HG03066 (cell line): ENCODE data around the gene SBNO2.

Experiments used
- ATAC-seq: cut with Tn5 transposase; IDR thresholded peaks from one replicate; pipeline ENCODE4 v1.9.1; 2021; ENCODE audit warnings: low read depth; ENCODE audit not compliant: unreplicated experiment

Gene SBNO2

DNA sequence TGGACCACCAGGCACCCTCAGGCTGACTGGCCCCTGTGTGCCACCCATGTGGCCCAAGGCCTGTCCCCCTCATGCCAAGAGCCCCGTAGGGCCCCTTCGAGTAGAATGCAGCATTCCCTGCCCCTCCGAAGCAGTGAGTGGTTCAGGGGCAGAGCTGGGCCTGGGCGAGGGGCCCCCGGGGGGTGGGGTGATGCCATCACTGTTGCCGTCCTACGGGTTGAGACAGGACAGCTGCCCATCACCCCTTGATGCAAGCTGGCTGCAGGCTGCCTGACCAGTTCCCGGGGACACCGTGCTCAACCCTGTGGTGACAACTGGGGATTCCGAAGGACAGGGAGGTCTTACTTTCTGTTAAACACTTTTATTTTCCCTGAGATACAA is 4.7 kb downstream of the SBNO2 start:
- ATAC-seq, result no peak

DNA sequence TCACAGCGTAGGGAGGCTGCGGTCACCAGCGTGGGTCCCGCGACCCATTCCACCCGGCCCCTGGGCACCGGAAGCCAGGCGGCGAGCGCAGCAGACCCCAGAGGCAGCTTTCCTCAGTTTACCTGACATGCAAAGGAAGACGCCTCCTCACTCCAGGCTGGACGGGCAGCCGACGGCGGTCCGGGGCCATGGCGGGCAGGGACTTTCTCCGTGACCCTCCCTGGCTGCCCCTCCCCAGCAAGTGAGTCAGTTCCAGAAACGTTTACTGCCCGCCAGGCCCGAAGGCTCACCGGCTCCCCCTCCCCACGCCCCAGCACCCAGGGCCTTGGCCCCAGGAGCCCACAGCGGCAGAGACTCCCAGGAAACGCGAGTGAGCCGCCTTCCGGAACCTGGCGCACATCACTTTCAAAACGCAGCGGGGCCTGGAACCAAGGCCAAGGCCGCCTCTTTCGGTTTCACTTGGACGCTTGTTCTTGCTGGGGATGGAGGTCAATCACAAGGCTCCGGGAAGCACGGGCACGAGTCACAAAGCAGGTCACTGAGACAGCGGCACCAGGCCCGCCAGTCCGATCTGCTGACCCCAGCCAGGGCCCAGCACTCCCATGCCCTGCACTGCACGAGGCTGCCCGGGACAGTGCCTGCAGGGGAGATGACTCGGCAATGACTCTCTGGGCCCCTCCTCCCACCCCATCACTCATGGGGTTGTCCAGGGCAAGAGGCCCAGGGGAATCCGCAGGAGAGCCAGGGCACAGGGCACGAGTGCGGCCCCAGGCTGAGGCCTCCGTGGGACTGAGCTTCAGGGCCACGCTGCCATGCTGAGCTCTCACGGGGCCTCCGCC is 5.3 kb downstream of the SBNO2 start:
- ATAC-seq, result no peak

DNA sequence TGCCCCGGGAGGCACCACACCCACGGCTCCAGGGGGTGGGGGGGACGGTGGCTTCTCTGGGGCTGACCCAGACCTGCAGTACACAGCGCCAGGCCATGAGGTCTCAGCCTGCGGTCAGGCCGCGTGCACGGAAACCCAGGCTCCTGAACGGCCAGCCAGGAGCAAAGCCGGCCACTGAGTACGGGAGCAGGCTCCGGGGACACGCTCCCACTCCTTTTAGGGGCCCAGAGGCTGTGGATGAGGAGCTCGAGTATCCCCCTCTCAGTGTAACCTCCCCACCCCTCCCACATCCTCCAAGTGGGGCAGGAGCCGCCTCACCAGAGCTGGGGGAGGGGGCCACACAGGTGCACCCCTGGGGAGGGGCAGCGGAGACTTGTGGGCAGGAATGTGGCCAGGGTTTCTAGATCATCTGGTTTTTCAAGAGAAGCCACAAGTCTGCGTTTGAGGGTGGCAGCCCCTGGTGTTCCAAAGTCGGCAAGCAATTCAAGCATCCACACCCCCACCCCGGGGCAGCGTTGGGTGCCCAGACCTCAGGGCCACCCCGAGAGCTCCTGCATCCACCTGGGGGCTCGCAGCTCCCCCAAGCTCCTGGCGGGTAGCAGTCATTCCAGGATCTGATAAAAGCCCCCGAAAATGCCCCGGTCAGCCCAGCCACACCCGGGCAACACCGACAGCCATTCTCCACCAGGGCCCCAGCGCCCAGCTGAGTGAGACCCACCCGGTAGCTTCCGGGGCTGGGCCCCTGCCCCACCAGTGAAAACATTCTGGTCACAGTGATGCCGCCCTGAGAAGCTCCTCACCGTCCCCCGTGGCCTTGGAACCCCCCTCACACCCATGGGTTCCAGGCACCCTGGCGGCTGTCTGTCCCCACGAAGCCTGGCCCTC is 6.1 kb downstream of the SBNO2 start:
- no peak for ATAC-seq

DNA sequence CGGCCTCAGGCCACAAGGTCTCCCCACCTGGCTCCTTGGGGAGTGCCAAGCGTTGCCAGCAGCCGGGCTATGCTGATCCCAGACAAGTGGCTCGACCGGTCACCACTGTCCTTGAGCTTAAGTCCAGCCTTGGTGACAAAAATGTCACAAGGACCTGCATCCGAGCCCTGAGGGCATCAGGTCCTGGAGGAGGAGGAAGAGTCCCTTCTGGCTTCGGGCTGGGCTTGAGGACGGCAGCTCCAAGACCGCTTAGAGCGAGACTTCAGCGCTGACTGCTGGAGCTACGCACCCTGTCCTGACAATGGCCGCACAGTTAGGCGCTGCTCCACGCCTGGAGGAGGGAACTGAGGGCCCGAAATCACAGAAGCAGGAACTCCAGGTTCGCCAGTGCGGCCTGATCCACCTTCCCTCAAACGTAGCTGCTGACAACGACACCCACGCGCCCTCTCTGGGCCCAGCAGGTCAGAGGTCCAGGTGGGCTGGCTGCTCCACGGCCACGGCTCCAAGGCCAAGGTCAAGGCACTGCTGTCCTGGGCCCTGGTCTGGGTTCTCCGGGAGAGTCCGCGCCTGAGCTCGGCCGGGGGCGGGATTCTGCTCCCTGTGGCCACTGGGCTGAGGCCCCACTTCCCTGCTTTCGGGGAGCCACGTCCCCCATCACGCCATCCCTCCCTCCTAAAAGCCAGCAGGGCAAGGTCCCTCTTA is 7.0 kb downstream of the SBNO2 start:
- no peak for ATAC-seq

DNA sequence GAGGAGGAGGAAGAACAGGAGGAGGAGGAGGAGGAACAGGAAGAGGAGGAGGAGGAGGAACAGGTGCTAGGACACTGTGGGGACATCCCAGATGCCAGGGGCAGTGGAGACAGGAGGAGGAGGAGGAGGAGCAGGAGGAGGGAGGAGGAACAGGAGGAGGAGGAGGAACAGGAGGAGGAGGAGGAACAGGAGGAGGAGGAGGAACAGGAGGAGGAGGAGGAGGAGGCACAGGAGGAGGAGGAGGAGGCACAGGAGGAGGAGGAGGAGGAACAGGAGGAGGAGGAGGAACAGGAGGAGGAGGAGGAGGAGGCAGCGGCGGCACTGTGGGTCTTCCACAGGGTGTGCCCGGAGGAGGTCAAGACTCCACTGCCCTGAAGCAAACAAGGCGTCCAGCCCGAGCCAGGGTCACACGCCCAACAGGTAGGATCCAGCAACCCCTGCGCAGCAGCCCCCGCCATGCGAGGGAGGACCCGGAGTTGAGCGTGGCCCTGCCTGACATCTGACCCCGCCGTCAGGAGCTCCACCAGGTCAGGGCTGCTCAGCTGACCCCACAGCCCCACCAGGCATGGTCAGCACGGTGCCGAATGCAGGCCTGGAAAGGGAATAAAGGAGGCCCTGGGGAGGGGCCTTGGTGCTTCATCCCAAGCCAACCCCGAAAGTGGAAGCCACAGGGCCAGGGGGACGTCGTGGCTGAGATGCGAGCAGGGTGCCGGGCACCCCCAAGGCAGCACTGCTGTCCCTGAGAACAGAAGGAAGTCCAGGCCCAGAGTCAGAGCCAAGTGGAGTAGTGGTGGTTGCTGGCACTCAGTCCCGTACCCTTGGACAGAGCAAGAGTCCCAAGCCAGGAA is 9.2 kb downstream of the SBNO2 start:
- ATAC-seq, result no peak

- ATAC-seq, result no peak
These were observed 10.0 kb downstream of the SBNO2 start for GRCh38 chr19:1163934-1164683.

GRCh38 chr19:1163283-1163933 is 10.7 kb downstream of the SBNO2 start:
- ATAC-seq, result no peak

DNA sequence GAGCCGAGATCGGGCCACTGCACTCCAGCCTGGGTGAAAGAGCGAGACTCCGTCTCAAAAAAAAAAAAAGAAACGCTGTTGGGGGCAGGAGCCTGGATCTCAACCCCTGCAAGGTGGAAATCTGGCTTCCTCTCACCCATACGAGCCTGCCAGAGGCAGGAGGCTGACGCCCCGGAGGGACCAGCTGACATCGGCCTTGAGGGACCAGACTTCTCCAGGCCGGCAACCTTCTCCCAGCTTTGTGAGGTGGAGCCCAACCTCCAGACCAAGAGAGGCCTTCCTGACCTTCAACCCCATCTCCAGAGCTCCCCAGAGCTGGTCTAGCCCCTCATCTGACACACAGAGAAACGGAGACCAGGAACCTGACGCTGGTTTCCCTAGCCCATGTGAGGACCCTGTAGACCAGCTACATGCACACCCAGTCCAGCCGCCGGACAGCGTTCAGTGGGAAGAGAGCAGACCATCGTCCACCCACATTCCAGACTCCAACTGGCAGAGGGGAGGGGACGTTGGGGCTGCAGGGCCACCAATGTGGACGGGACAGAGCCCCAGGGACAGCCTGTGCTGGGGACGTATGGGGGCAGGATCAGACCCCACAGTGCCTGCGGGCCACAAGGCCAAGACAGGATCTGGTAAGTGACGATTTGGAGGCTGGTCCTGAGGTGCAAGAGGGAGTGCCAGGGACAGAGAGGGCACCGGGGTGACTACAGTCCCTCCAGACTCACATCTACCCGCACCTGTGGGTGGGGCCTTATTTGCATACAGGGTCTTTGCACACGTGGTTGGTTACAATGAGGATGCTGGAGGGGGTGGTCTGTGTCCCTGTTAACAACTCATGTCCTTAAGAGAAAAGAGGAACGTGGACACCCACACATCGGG is 11.4 kb downstream of the SBNO2 start:
- no peak for ATAC-seq

- ATAC-seq, result no peak
These were observed 12.4 kb downstream of the SBNO2 start for GRCh38 chr19:1161716-1162115.

DNA sequence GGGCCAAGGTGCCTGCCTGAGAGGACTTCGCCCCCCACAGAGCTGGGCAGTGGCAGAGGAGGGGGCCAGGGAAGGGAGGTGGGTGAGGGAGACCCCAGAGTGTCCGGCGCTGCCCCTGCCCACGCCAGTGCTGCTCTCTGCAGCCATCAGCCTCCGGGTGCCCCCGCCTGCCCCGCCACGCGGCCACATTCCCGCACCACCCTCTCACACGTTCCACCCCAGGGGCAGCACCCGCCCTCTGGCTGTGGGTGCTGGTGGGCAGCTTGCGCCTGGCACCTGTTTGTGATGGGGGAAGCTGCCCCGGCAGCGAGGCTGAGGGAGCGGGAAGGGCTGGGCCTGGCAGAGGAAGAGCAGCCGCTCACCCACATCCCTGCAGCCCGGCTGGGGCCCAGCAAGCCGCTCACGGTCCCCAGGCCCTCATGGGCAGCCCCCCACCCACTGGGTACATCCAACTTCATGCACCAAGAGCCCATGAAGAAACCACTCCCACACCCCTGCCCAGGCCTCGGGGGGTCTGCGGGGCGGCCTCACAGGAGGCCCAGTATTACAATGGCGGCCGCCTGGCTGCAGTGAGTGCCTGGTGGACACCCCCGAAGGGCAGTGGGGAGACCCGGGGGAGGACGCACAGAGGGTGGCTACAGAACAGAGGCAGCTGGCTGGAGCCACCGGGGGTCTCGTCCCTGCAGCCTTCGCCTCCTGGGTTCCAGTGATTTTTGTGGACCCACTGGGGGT is 14.0 kb downstream of the SBNO2 start:
- no peak for ATAC-seq

DNA sequence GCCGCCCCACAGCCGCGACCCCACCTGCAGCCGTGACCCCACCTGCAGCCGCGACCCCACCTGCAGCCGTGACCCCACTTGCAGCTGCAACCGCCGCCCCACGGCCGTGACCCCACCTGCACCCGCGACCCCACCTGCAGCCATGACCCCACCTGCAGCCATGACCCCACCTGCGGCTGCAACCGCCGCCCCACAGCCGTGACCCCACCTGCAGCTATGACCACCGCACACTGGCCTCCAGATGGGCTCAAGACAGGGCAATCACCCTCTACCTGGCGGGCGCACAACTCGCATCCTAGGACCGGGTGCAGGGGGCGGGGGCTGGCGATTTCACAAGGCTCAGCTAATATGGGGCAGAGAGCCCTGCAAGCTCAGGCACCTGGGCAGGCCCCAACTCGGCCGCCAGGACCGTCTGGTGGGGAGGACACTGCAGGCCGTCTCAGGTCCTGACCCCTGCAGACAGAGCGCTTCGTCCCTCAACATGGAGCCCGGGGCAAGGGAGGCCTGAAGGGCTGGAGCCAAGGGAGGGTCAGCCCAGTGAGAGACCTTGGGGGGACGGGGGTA is 15.1 kb downstream of the SBNO2 start:
- no peak for ATAC-seq

- ATAC-seq, result no peak
These were observed 15.9 kb downstream of the SBNO2 start for GRCh38 chr19:1157931-1158884.

DNA sequence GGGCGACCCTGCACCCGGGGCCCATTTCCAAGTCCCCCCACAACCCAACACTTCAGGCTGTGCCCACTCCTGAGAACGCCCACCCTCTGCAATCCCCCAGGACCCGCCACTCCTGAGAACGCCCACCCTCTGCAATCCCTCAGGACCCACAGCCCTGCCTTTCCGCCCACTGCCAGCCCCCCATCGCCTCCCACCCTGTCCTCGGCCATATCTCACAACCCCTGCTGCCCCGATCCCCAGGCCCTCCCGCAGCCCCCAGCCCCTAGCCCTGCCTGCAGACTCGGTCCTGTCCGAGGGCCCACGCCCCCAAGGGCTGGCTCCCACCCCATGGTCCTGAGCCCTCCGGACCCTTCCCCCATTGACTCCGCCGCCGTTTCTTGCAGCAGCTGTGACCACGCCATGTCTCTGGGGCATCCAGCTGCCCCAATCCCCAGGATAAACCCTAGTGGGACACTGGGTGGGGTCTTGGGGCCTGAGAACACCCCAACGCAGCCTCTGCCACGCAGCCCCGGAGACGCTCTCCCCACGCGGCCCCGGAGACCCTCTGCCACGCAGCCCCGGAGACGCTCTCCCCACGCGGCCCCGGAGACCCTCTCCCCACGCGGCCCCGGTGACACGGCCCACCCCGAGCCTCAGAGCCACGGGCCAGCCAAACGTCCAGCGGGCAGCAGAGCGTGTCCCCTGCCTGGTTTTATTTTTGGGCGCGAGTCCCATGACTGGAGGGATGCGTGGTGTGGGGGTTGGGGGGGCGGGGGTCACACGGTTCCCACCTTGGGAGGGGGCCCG is 17.0 kb downstream of the SBNO2 start:
- ATAC-seq, result no peak

- ATAC-seq, result no peak
These were observed 17.7 kb downstream of the SBNO2 start for GRCh38 chr19:1156305-1156801.
